T-helper 1 cell treated with Interleukin-12 subunit alpha and Interleukin-12 subunit beta and Interleukin-4 antibody, amounts not matched to agents 30 ng/mL and 1 ng/mL, for 36 hours (primary cell): ENCODE measurements around the gene PSEN1. TPM values are rescaled to one million over a fixed set of nuclear protein-coding genes. Genes with fewer than 3 reads are reported as not detected.

Experiments used
- intact Hi-C: fragments of 100-400 bp; cut with micrococcal nuclease; formaldehyde crosslinking; loops from one replicate; pipeline ENCODE4 v1.15.1; 2024
- total RNA-seq: library from RNA; stranded (reverse); gene quantifications from 2 replicates; pipeline ENCODE4 v1.2.3, GENCODE V29; 2022

Gene PSEN1
- total RNA-seq, 1 donor from 2014 or later, result 52.1 TPM

GRCh38 chr14:73238941-73239340 lies 102.6 kb downstream of the PSEN1 start:
- intact Hi-C loops, result no loop called here

- intact Hi-C loops, result no loop called here
Observed at GRCh38 chr14:73239393-73240241, 103.3 kb downstream of the PSEN1 start.

- intact Hi-C loops, result no loop called here
Observed at GRCh38 chr14:73240816-73241480, 104.6 kb downstream of the PSEN1 start.

GRCh38 chr14:73241481-73242165 lies 105.3 kb downstream of the PSEN1 start:
- intact Hi-C loops, result no loop called here

- intact Hi-C loops, result no loop called here
Observed at GRCh38 chr14:73242357-73242901, 106.1 kb downstream of the PSEN1 start.

- intact Hi-C loops, result no loop called here
Observed at GRCh38 chr14:73243341-73243740, 107.0 kb downstream of the PSEN1 start.

- intact Hi-C loops, result no loop called here
Observed at GRCh38 chr14:73243748-73244147, 107.4 kb downstream of the PSEN1 start.

GRCh38 chr14:73244541-73245290 lies 108.4 kb downstream of the PSEN1 start:
- intact Hi-C loops, result loop anchor here (5.0 kb wide), 1 partner anchor 213 kb away; the partner anchor contains the start of gene NUMB

- intact Hi-C loops, result loop anchor here (5.0 kb wide), 1 partner anchor 212 kb away; the partner anchor contains the start of gene NUMB
Observed at GRCh38 chr14:73245480-73246325, 109.4 kb downstream of the PSEN1 start.

GRCh38 chr14:73246387-73247150 lies 110.3 kb downstream of the PSEN1 start:
- intact Hi-C loops, result loop anchor here (5.0 kb wide), 1 partner anchor 211 kb away; the partner anchor contains the start of gene NUMB

GRCh38 chr14:73248108-73248868 lies 112.0 kb downstream of the PSEN1 start:
- intact Hi-C loops, result loop anchor here (5.0 kb wide), 1 partner anchor 209 kb away; the partner anchor contains the start of gene NUMB

GRCh38 chr14:73249108-73249507 lies 112.8 kb downstream of the PSEN1 start:
- intact Hi-C loops, result loop anchor here (5.0 kb wide), 1 partner anchor 208 kb away; the partner anchor contains the start of gene NUMB

GRCh38 chr14:73249564-73250316 lies 113.4 kb downstream of the PSEN1 start:
- intact Hi-C loops, result loop anchor here (5.0 kb wide), 1 partner anchor 208 kb away; the partner anchor contains the start of gene NUMB

GRCh38 chr14:73250317-73250713 lies 114.0 kb downstream of the PSEN1 start:
- intact Hi-C loops, result no loop called here

- intact Hi-C loops, result no loop called here
Observed at GRCh38 chr14:73250781-73251500, 114.6 kb downstream of the PSEN1 start.

- intact Hi-C loops, result no loop called here
Observed at GRCh38 chr14:73251516-73252215, 115.4 kb downstream of the PSEN1 start.
